NCI-H2029 (cell line): ENCODE results near the gene SPIN1.
"Not testable (repeated sequence)": the region's sequence is repeated elsewhere in the genome, so short reads cannot be mapped to it uniquely, and the experiment has no call there.

Experiments
- DNase-seq: peaks from one replicate; lab custom pipeline; 2025; lab: John Stamatoyannopoulos, UW

The SPIN1 gene

GRCh38 chr9:88388203-88388885 is at the start of gene SPIN1:
Gene SPIN1 (plus strand): TSS chr9:88388444. CDS start chr9:88426540, 38,096 bp downstream.
- DNase-seq: peak; percentile 80

GRCh38 chr9:88339317-88339716 is 48.9 kb upstream of the SPIN1 start:
- DNase-seq: no peak

DNA sequence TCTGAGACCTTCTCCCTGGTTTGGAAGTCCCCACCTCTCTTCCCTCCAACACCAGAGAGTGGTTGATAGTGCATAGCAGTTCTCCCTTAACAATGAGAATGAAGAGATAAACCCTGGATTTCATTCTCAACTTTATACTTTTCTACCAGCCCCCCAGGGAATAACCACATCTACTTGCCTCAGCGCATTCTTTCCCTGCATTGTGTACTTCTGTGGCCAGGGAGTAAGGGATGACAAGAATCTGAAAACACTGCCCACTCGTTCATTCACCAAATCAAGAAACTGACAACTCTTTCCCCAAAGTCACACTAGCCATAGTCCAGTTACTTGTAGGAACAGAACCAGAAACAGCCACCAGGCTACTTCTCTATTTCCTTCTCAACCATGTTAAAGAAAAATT is 46.0 kb upstream of the SPIN1 start:
- no peak for DNase-seq

- DNase-seq: no peak
Observed at GRCh38 chr9:88344013-88344412, 44.2 kb upstream of the SPIN1 start.

DNA sequence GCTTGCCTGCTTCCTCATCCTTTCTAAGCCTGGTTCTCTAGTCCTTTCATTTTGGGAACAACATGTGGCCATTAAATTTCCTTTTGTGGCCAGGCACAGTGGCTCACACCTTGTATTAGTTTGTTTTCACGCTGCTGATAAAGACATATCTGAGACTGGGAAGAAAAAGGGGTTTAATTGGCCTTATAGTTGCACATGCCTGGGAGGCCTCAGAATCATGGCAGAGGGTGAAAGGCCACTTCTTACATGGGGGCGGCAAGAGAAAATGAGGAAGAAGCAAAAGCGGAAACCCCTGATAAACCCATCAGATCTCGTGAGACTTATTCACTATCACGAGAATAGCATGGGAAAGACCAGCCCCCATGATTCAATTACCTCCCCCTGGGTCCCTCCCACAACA is 37.9 kb upstream of the SPIN1 start:
- not testable (repeated sequence) for DNase-seq

GRCh38 chr9:88355166-88355565 is 33.1 kb upstream of the SPIN1 start:
- no peak for DNase-seq

- not testable (repeated sequence) for DNase-seq
Observed at GRCh38 chr9:88357250-88357649, 31.0 kb upstream of the SPIN1 start.

DNA sequence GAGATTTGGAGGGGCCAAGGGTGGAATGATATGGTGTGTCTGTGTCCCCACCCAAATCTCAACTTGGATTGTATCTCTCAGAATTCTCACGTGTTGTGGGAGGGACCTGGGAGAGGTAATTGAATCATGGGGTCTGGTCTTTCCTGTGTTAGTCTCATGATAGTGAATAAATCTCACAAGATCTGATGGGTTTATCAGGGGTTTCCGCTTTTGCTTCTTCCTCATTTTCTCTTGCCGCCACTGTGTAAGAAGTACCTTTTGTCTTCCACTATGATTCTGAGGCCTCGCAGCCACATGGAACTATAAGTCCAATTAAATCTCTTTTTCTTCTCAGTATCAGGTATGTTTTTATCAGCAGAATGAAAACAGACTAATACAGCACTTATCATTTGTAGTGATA is 29.5 kb upstream of the SPIN1 start:
- DNase-seq: no peak

- DNase-seq: no peak
Observed at GRCh38 chr9:88359974-88360373, 28.3 kb upstream of the SPIN1 start.

DNA sequence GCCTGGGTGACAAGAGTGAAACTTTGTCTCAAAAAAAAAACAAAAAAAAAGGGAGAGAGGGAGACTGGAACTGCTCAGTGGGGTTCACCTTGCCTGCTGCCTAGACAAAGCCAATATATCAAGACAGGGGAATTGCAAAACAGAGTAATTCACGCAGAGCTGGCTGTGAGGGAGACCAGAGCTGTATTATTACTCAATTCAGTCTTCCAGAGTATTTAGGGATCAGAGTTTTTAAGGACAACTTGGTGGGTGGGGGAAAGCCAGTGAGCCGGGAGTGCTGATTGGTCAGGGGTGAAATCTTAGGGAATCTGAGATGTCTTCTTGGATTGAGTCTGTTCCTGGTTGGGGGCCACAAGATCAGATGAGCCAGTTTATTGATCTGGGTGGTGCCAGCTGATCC is 25.6 kb upstream of the SPIN1 start:
- DNase-seq: no peak

DNA sequence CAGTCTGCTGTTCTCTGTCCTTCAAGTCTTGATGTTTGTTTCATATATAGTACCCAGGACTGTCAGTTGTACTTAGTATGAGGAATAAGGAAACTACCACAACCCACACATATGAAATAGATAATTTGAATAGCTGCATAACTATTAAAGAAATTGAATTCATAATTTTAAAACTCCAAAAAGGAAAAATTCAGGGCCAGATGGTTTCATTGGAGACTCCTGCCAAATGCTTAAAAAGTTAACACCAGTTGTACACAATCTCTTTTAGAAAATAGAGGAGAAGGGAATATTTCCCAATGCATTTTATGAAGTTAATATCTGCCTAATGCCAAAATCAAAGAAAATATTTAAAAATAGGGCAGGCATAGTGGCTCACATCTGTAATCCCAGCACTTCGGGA is 24.6 kb upstream of the SPIN1 start:
- no peak for DNase-seq

DNA sequence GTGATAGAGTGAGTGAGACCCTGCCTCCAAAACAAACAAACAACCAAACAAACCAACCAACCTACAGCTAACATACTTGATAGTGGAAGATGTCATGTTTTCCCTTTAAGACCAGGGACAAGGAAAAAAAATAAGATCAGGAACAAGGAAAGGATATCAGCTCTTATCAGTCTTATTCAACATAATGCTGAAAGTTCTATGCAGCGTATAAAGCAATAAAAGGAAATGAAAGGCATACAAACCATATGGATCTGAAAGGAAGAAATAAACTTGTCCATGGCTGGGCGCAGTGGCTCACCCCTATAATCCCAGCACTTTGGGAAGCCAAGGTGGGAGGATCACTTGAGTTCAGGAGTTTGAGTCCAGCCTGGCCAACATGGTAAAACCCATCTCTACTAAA is 23.5 kb upstream of the SPIN1 start:
- DNase-seq: no peak

DNA sequence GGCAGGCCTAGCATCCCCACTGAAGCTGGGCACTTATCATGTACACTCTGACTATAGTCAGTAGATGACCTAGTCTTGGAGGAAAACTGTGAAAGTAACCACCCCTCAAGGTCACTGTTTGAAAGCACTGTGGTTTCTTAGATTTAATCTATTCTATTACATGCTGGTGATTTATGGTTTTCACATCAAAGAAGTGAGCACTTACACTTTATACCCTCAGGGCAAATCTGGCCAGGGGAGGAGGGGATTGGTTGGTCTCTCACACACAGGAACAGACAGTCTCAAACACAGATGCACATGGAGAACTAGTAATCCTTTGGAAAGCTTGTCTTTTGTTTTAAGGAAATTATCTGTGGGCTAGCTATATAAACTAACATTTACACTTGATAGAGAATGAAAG is 17.9 kb upstream of the SPIN1 start:
- no peak for DNase-seq

DNA sequence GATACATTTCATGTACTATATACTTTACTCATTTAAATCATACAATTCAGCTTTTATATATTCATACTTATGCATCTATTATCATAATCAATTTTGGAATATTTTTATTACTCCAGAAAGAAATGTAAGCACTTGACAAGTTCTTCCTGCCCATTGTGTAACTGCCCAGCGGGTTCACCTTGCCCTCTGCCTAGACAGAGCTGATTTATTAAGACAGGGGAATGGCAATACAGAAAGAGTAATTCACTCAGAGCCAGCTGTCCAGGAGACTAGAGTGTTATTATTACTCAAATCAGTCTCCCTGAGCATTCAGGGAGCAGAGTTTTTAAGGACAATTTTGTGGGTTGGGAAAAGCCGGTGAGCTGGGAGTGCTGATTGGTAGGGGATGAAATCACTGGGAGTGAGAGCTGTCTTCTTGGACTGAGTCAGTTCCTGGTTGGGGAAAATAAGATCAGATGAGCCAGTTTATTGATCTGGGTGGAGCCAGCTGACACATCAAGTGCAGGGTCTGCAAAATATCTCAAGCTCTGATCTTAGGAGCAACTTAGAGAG is 16.1 kb upstream of the SPIN1 start:
- no peak for DNase-seq

GRCh38 chr9:88373045-88373444 is 15.2 kb upstream of the SPIN1 start:
- DNase-seq: no peak

GRCh38 chr9:88378317-88378716 is 9.9 kb upstream of the SPIN1 start:
- DNase-seq: no peak

- no peak for DNase-seq
Observed at GRCh38 chr9:88379352-88379751, 8.9 kb upstream of the SPIN1 start.

DNA sequence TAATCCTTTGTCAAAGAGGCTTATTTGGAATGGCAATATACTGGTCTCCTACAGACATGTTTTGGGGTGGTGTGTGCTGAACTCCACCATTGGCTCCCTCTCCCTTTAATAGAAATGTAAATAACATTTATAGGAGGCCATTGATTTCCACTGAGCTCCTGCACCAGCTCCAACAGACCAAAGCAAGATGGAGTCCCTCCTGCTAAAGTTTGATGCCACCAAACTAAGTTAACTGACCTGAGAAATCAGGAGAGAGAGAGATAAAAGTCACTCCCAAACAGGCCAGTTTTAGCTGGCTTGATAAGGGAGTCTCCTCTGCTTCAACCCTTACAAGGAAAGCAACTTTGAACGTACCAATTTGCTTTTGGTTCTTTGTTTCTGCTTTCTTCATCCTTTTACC is 8.1 kb upstream of the SPIN1 start:
- DNase-seq: no peak

- not testable (repeated sequence) for DNase-seq
Observed at GRCh38 chr9:88381322-88381721, 6.9 kb upstream of the SPIN1 start.

DNA sequence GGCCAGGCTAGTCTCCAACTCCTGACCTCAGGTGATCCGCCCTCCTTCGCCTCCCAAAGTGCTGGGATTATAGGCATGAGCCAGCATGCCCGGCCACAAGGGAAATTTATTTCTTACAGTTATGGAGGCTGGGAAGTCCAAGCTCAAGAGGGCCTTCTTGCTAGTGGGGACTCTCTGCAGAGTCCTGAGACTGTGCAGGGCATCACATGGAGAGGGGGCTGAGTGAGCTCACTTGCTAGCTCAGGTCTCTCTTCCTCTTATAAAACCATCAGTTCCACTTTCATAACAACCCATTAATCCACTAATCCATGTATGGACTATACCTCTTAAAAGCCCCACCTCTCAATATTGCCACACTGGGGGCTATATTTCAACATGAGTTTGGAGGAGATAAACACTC is 5.1 kb upstream of the SPIN1 start:
- DNase-seq: no peak

DNA sequence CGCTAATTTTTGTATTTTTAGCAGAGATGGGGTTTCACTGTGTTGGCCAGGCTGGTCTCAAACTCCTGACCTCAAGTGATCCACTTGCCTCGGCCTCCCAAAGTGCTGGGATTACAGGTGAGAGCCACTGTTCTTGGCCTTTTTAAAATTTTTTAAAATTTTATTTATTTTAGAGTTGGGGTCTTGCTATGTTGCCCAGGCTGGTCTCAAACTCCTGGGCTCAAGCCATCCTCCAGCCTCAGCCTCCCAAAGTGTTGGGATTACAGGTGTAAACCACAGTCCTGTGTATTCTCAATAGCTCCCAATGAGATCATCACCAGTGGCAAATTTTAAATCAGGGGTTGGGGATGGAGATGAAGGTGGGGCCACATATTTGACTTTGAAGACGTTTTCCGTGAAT is 2.1 kb upstream of the SPIN1 start:
- not testable (repeated sequence) for DNase-seq

GRCh38 chr9:88387036-88387551 is 1.1 kb upstream of the SPIN1 start:
- peak; percentile 68 for DNase-seq

- DNase-seq: peak; percentile 76
Observed at GRCh38 chr9:88387552-88388202, 567 bp upstream of the SPIN1 start.
